Measurements from ENCODE around the gene TNS1. TPM values are rescaled to one million over a fixed set of nuclear protein-coding genes. Genes with fewer than 3 reads are reported as not detected.
"Not testable (repeated sequence)": the region's sequence is repeated elsewhere in the genome, so short reads cannot be mapped to it uniquely, and the experiment has no call there.

The TNS1 gene
- total RNA-seq, 1 experiment from 2014 or later: 1.5 TPM

DNA sequence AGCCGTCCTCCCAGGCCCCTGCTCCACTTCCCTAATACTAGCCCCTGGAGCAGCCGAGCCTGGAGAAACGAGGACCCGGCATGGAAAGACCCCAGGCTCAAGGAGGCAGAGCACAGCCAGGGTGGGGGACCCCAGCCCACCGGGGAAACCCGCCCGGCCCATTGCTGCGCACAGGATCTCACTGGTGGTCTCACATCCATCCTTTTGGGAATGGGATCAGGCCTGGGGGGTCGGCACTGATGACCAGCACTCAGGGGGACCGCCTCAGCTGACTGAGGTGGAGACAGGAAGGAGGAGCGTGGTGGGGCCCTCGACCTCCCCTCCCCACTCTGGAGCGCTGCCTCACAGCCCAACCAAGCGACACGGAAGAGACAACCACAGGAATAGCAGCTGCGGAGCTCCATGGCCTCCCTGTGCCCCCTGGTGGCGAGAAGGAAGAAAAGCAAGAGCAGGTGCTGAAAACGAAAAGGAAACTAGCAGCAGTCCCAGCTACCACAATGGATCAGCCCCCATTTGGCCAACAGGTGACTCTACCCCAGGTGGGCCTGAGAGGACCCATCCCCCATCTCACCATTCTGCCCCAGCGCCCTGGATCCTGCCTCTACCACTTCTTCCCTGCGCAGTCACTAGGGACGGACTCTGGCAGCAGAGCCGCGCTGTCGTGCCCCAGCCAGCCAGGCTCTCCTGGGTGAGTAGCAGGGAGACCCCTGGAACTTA lies 31.9 kb upstream of the TNS1 start:
- H4K20me1 ChIP-seq (ENCODE audit: low read length); H3F3A ChIP-seq (ENCODE audit: low read length, unreplicated experiment); H3K9me3 ChIP-seq (ENCODE audit: low read length); H3K79me2 ChIP-seq (ENCODE audit: low read length); H3K27ac ChIP-seq (ENCODE audit: low read length); H2AFZ ChIP-seq (ENCODE audit: low read length); H3K4me1 ChIP-seq (ENCODE audit: insufficient read depth, low read length); POLR2A ChIA-PET (ENCODE audit: unreplicated experiment); H3K9ac ChIP-seq (ENCODE audit: low read length); BruUV-seq (replicated peaks); H3K36me3 ChIP-seq (ENCODE audit: low read depth, low read length); H3K9me2 ChIP-seq (replicated peaks; ENCODE audit: low read length); H3K4me3 ChIP-seq (ENCODE audit: low read length); H3K4me2 ChIP-seq (ENCODE audit: low read length): not testable (repeated sequence)
- CTCF ChIA-PET: interaction anchor here (0.7 to 1.1 kb wide), 2 partner anchors 8 to 249 kb away, joined by 3 to 8 read pairs; no protein-coding TSS in a partner anchor
- peaks cover 11% of the 10 kb centered on the region for H3K27me3 ChIP-seq (ENCODE audit: low read length)
- TF ChIP-seq, protein P1, sequence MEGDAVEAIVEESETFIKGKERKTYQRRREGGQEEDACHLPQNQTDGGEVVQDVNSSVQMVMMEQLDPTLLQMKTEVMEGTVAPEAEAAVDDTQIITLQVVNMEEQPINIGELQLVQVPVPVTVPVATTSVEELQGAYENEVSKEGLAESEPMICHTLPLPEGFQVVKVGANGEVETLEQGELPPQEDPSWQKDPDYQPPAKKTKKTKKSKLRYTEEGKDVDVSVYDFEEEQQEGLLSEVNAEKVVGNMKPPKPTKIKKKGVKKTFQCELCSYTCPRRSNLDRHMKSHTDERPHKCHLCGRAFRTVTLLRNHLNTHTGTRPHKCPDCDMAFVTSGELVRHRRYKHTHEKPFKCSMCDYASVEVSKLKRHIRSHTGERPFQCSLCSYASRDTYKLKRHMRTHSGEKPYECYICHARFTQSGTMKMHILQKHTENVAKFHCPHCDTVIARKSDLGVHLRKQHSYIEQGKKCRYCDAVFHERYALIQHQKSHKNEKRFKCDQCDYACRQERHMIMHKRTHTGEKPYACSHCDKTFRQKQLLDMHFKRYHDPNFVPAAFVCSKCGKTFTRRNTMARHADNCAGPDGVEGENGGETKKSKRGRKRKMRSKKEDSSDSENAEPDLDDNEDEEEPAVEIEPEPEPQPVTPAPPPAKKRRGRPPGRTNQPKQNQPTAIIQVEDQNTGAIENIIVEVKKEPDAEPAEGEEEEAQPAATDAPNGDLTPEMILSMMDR (conservative IDR thresholded peaks at IDR 0.05; ENCODE audit: low read depth, low read length): peak; percentile 66
- ATAC-seq: peak; percentile 77
- peak; percentile 45 for DNase-seq
- intact Hi-C loops (cut with micrococcal nuclease): loop anchor here (2.0 kb wide), 1 partner anchor 250 kb away; no protein-coding TSS in a partner anchor

DNA sequence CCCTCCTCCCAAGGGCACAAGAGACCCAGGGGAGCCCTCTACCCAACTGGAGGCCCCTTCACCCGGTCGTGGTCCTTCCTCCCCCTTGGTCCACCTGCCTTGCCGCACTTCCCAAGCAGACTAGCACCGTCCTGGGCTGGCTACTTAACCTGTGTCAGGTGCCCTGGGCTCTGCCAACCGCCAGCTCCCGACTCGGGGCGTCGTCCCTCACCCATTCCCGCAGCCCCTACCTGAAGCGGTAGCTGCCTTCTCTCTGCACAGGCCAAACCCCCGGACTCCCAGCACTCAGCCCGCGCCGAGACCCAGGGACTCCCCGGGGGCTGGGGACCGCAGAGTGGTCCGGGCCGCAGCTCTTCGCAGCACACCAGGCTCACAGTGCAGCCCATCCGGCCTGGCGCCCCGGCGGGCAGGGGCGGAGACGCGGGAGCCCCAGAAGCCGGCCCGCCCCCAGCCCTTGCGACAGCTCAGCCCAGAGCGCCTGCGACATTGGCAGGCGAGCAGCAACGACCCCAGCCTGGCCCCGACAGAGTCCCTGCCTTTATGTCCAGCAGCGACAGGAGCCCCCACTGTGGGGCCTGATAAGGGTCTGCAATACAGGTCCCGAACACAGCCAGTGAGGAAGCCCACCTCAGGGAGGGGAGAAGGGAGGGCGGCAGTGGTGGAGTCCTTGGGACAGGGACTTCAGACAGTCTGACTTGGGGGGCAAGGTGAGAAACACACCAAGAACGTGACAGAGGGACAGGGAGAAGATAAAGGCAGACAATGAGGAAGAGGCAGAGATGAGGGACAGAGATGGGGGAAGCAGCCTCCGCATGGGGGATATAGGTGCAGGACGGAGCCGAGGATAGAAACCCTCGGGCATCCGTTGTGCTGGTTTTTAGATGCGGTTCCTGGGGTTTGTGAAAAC lies 31.0 kb upstream of the TNS1 start:
- no peaks in the 10 kb centered on the region for H3K9me3 ChIP-seq (ENCODE audit: low read length)
- no peak overlapping the region for H3K4me3 ChIP-seq (ENCODE audit: low read length)
- ChIA-PET CTCF (interaction anchor here (1.1 kb wide), 1 partner anchor 248 kb away, joined by 8 read pairs; no protein-coding TSS in a partner anchor), POLR2A (ENCODE audit: unreplicated experiment) (no interaction called here)
- no peaks in the 10 kb centered on the region for H3K4me1 ChIP-seq (ENCODE audit: insufficient read depth, low read length)
- ATAC-seq (no peak), DNase-seq (no peak)
- no peak overlapping the region for H2AFZ ChIP-seq (ENCODE audit: low read length)
- no TSS peak for BruUV-seq (replicated peaks)
- H3K27ac ChIP-seq (ENCODE audit: low read length): no peak overlapping the region
- H4K20me1 ChIP-seq (ENCODE audit: low read length): no peaks in the 10 kb centered on the region
- H3K36me3 ChIP-seq (ENCODE audit: low read depth, low read length): no peaks in the 10 kb centered on the region
- TF ChIP-seq, protein P1 (conservative IDR thresholded peaks at IDR 0.05; ENCODE audit: low read depth, low read length): no peak
- TF ChIP-seq EZH2 (IDR thresholded peaks at IDR 0.05; ENCODE audit: low read length, unreplicated experiment): no peak
- no peak for TF ChIP-seq EZH2phosphoT487 (IDR thresholded peaks at IDR 0.05; ENCODE audit: borderline replicate concordance, low read length)
- no peaks in the 10 kb centered on the region for H3K79me2 ChIP-seq (ENCODE audit: low read length)
- H3K9me2 ChIP-seq (replicated peaks; ENCODE audit: low read length): no peaks in the 10 kb centered on the region
- H3F3A ChIP-seq (ENCODE audit: low read length, unreplicated experiment): no peaks in the 10 kb centered on the region
- H3K4me2 ChIP-seq (ENCODE audit: low read length): no peak overlapping the region
- peaks cover 11% of the 10 kb centered on the region for H3K27me3 ChIP-seq (ENCODE audit: low read length)
- intact Hi-C loops (cut with micrococcal nuclease): loop anchor here (2.0 kb wide), 1 partner anchor 249 kb away; no protein-coding TSS in a partner anchor
- H3K9ac ChIP-seq (ENCODE audit: low read length): no peak overlapping the region
